Stomach (tissue), 4 donors: ENCODE data around the gene COL5A1.

Source experiments
- EP300 ChIP-seq: sonication (generic); formaldehyde crosslinking; IDR thresholded peaks from one replicate; pipeline ENCODE4 v1.6.1; 2017; ENCODE audit warnings: antibody characterized with exemption
- TF ChIP-seq, protein P1 (sequence below), 7 experiments: fragments of 450-650 bp in 4 of 7; fragments of 200-600 bp in 3 of 7; sonication (generic) in 3 of 7; IDR thresholded peaks; one replicate each; pipeline ENCODE4 v1.5.1; 2016 to 2019; ENCODE audit warnings: antibody characterized with exemption in 7 of 7, control low read depth in 2 of 7, mild to moderate bottlenecking in 1 of 7

DNA sequence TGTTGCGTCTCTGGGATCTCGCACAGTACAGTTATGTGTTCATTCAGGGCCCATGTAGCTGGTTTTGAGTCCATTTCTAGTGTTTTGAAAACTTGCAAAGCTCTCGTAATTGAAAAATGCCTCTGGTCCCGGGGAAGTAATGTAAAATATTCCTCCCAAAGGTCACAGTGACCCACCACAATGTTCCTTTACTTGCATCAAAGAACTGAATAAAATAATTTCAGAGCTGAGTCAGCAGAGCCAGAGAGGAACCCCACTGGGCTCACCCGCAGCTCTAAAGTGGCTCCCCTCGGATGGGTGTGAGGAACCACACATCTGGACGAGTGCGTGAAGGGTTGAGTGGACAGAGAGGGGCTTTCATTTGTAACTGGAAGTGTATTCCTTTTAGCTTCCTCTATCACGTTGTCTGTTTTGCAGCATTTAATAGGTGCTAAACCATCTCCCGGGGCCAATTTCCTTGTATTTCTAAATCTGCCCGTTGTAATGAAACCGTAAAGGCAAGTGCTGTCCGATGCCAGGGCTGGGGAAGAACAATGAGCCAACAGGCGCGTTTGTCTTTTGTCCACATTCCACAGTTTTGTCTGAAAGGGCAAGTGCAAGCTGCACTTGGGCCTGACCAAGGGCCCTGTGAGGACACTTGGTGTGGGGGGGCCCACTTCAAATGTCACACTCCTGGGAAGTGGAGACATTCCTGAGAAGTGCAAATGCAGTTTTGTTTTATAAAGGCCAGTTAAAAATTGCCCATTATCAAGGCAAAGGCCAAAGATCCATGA is 29.9 kb downstream of the COL5A1 start:
- no peak for TF ChIP-seq EP300
- TF ChIP-seq, protein P1, sequence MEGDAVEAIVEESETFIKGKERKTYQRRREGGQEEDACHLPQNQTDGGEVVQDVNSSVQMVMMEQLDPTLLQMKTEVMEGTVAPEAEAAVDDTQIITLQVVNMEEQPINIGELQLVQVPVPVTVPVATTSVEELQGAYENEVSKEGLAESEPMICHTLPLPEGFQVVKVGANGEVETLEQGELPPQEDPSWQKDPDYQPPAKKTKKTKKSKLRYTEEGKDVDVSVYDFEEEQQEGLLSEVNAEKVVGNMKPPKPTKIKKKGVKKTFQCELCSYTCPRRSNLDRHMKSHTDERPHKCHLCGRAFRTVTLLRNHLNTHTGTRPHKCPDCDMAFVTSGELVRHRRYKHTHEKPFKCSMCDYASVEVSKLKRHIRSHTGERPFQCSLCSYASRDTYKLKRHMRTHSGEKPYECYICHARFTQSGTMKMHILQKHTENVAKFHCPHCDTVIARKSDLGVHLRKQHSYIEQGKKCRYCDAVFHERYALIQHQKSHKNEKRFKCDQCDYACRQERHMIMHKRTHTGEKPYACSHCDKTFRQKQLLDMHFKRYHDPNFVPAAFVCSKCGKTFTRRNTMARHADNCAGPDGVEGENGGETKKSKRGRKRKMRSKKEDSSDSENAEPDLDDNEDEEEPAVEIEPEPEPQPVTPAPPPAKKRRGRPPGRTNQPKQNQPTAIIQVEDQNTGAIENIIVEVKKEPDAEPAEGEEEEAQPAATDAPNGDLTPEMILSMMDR (IDR thresholded peaks at IDR 0.05) = no peak
